OCI-LY3 (cell line): ENCODE results near the gene BLTP2.
"Not testable (repeated sequence)": the region's sequence is repeated elsewhere in the genome, so short reads cannot be mapped to it uniquely, and the experiment has no call there.

Experiments
- H2AFZ ChIP-seq: fragments of 200-600, 300-600 bp; shearing (Covaris generic); 2 replicates; pipeline ENCODE4 v1.6.0; 2014; ENCODE audit warnings: antibody characterized with exemption, low read depth, low read length
- H3K27ac ChIP-seq: fragments of 200-600, 300-600 bp; sonication (generic); 2 replicates; pipeline ENCODE4 v1.5.1; 2014; ENCODE audit warnings: mild to moderate bottlenecking, low read length, moderate library complexity, mixed read lengths
- H3K27me3 ChIP-seq: fragments of 200-600, 300-600 bp; sonication (generic); 2 replicates; pipeline ENCODE4 v1.6.1; 2014; ENCODE audit warnings: low read depth, low read length, mixed read lengths
- H3K36me3 ChIP-seq: fragments of 200-600, 300-600 bp; sonication (generic); replicated peaks from 2 replicates; pipeline ENCODE3; 2014; ENCODE audit warnings: low read depth, low read length, mixed read lengths
- H3K4me1 ChIP-seq: fragments of 300-600, 200-600 bp; sonication (generic); 2 replicates; pipeline ENCODE4 v1.6.1; 2014; ENCODE audit warnings: low read length, mixed read lengths
- H3K4me2 ChIP-seq: fragments of 200-600, 300-600 bp; sonication (generic); 2 replicates; pipeline ENCODE4 v1.6.1; 2014; ENCODE audit warnings: low read length, mixed read lengths
- H3K4me3 ChIP-seq: fragments of 300-600, 200-600 bp; sonication (generic); 2 replicates; pipeline ENCODE4 v1.5.1; 2014; ENCODE audit warnings: antibody characterized with exemption, mild to moderate bottlenecking, low read length, moderate library complexity
- H3K79me2 ChIP-seq: fragments of 300-600, 200-600 bp; shearing (Covaris generic); 2 replicates; pipeline ENCODE4 v1.6.1; 2014; ENCODE audit warnings: mild to moderate bottlenecking, low read length, mixed read lengths
- H3K9ac ChIP-seq: fragments of 300-600, 200-600 bp; shearing (Covaris generic); 2 replicates; pipeline ENCODE4 v1.6.0; 2014; ENCODE audit warnings: mild to moderate bottlenecking, low read length, moderate library complexity
- H3K9me3 ChIP-seq: fragments of 200-600, 300-600 bp; shearing (Covaris generic); 2 replicates; pipeline ENCODE4 v1.6.1; 2014; ENCODE audit warnings: low read length, mixed read lengths; ENCODE audit not compliant: insufficient read depth
- H4K20me1 ChIP-seq: fragments of 200-600, 300-600 bp; sonication (generic); 2 replicates; pipeline ENCODE4 v1.6.1; 2016; ENCODE audit warnings: low read length, mixed read lengths; ENCODE audit not compliant: insufficient read depth
- CTCF ChIP-seq: fragments of 200-600, 300-600 bp; sonication (generic); IDR thresholded peaks from 2 replicates; pipeline ENCODE4 v1.5.1; 2014; ENCODE audit warnings: antibody characterized with exemption, low read length, low read depth
- EZH2phosphoT487 ChIP-seq: fragments of 200-600 bp; shearing (Covaris generic); IDR thresholded peaks from 2 replicates; pipeline ENCODE4 v1.6.1; 2018; ENCODE audit warnings: antibody characterized with exemption, mixed run types, low read depth

Gene BLTP2

DNA sequence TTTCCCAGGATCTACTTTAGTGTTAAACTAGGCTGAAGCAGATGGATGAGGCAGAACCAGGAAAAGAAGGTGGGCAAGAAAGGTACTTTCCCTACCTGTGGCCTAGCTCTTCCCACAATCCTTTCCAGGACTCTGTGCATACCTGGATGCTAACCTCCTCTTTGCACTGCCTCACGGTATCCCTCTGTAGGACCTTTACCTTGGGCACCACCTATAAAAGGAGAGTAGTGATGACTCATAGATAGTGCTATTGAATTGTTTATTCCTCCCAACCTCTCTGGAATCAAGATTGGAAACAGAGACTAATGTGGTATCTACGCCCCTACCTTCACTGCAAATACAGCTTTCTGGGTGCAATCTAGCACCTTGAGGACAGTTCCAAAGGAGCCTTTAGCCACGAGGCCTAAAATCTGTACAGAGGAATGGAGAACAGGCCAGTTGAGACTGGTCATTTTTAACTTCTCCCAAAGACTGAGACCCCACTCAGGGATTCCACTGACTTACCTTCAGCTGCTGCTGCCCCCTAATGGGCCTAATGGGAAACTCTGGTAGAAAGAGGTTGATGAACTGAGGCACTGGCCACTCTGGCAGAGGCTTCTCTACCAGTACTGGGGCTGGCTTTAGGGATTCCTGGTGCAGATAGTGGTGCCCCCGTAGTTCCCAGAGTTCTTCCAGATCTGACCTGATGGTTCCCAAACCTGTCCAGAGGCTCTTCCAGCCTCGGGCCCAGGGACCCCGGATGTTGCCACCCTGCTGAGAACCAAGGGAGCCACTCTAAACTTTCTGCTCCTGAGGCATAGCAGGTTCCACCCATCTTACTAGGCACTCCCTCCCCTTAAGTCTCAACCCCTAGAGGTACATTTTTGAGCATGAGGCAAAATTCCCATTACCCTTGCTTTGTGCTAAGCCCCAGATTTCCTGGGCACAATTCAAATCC is 31.8 kb downstream of the BLTP2 start:
- H3K4me2 ChIP-seq, result no peak overlapping the region
- no peak overlapping the region for H3K27ac ChIP-seq
- no peaks in the 10 kb centered on the region for H3K27me3 ChIP-seq
- H3K9me3 ChIP-seq, result no peaks in the 10 kb centered on the region
- H3K36me3 ChIP-seq, result peaks cover 74% of the 10 kb centered on the region
- H2AFZ ChIP-seq, result no peak overlapping the region
- H3K79me2 ChIP-seq, result no peaks in the 10 kb centered on the region
- H4K20me1 ChIP-seq, result 0 out of 2 replicates have a peak, but pooled peaks cover 11% of the 10 kb centered on the region
- no peak for TF ChIP-seq EZH2phosphoT487
- TF ChIP-seq CTCF, result peak; percentile 75
- H3K9ac ChIP-seq, result no peak overlapping the region
- peaks cover 15% of the 10 kb centered on the region for H3K4me1 ChIP-seq
- no peak overlapping the region for H3K4me3 ChIP-seq

DNA sequence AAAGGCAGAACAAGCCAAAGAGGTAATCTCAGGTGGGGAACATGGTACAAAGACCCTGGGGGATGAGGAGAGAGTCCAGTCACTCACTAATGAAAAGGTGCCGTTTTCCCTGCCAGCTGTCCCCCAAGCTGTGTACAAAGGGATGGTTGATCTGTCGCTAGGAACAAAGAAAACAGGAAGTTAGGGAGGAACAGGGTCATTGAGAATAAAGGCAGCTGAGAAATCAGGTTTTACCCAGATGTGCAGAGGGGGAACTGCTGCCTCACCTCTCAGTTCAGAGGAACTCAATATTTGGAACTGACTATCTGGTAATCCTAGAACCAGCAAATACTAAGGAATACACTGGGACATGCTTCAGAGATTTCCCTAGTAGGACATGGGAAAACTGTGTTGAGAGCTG is 32.4 kb downstream of the BLTP2 start:
- TF ChIP-seq CTCF (no peak), EZH2phosphoT487 (no peak)
- Histone ChIP-seq H3K9me3 (no peaks in the 10 kb centered on the region), H3K27ac (no peak overlapping the region), H3K4me1 (peaks cover 15% of the 10 kb centered on the region), H3K4me2 (no peak overlapping the region), H3K36me3 (peaks cover 74% of the 10 kb centered on the region), H3K79me2 (no peaks in the 10 kb centered on the region), H4K20me1 (0 out of 2 replicates have a peak, but pooled peaks cover 11% of the 10 kb centered on the region), H2AFZ (no peak overlapping the region), H3K9ac (no peak overlapping the region), H3K4me3 (no peak overlapping the region), H3K27me3 (no peaks in the 10 kb centered on the region)

GRCh38 chr17:28610376-28610775 is 34.6 kb downstream of the BLTP2 start:
- Histone ChIP-seq H4K20me1 (0 out of 2 replicates have a peak, but pooled peaks cover 6% of the 10 kb centered on the region), H3K9ac (no peak overlapping the region), H3K27me3 (no peaks in the 10 kb centered on the region), H3K79me2 (no peaks in the 10 kb centered on the region), H2AFZ (no peak overlapping the region), H3K9me3 (no peaks in the 10 kb centered on the region), H3K36me3 (peaks cover 60% of the 10 kb centered on the region), H3K4me2 (no peak overlapping the region), H3K4me1 (peaks cover 6% of the 10 kb centered on the region), H3K4me3 (no peak overlapping the region), H3K27ac (no peak overlapping the region)
- TF ChIP-seq CTCF (no peak), EZH2phosphoT487 (no peak)

DNA sequence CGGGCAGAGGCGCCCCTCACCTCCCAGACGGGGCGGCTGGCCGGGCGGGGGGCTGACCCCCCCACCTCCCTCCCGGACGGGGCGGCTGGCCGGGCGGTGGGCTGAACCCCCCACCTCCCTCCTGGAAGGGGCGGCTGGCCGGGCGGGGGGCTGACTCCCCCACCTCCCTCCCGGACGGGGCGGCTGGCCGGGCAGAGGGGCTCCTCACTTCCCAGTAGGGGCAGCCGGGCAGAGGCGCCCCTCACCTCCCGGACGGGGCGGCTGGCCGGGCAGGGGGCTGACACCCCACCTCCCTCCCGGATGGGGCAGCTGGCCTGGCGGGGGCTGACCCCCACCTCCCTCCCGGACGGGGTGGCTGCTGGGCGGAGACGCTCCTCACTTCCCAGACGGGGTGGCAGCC is 40.9 kb downstream of the BLTP2 start:
- H3K36me3 ChIP-seq, result not testable (repeated sequence)

More for the DNA sequence above, 40.9 kb downstream of the BLTP2 start:
- H2AFZ ChIP-seq, H4K20me1 ChIP-seq, H3K4me2 ChIP-seq, H3K9me3 ChIP-seq, H3K9ac ChIP-seq, H3K27me3 ChIP-seq, H3K4me1 ChIP-seq, H3K27ac ChIP-seq, H3K4me3 ChIP-seq, H3K79me2 ChIP-seq: not testable (repeated sequence)
